Natural killer cell (primary cell): ENCODE measurements around the gene HBQ1. TPM values are rescaled to one million over a fixed set of nuclear protein-coding genes. Genes with fewer than 3 reads are reported as not detected.

Experiments used
- ATAC-seq, 3 donors: fragments of 150-1000 bp in 2 of 3; fragments of 200-7000 bp in 1 of 3; cut with Tn5 transposase; 1 replicate in 1 of 3; 2 replicates in 2 of 3; pipeline ENCODE4 v1.10.0; 2021; ENCODE audit warnings: mild to moderate bottlenecking in 2 of 3, moderate library complexity in 2 of 3
- DNase-seq, 2 donors: peaks; one replicate each; pipeline versions ENCODE4 v3.0.0 to v3.0.0-alpha.2; 2013 to 2021; ENCODE audit warnings: mixed read lengths in 1 of 2
- H3K27ac ChIP-seq: one replicate; pipeline ENCODE4 v1.5.1; 2013; ENCODE audit warnings: mild to moderate bottlenecking, low read length
- H3K27me3 ChIP-seq: one replicate; pipeline ENCODE4 v1.6.1; 2013; ENCODE audit warnings: low read length; ENCODE audit not compliant: control insufficient read depth, insufficient read depth
- H3K36me3 ChIP-seq: one replicate; pipeline ENCODE4 v1.6.1; 2013; ENCODE audit warnings: low read length; ENCODE audit not compliant: control insufficient read depth, insufficient read depth
- H3K4me1 ChIP-seq: one replicate; pipeline ENCODE4 v1.6.1; 2013; ENCODE audit warnings: low read length; ENCODE audit not compliant: control insufficient read depth, insufficient read depth
- H3K4me3 ChIP-seq: one replicate; pipeline ENCODE4 v1.5.1; 2013; ENCODE audit warnings: low read length
- H3K9me3 ChIP-seq: one replicate; pipeline ENCODE4 v1.6.1; 2013; ENCODE audit warnings: low read length; ENCODE audit not compliant: control insufficient read depth, insufficient read depth
- H3K27ac Mint-ChIP-seq, 2 donors: one replicate each; pipeline ENCODE4 v1.8.0; 2022; ENCODE audit warnings: mild to moderate bottlenecking in 2 of 2, mixed read lengths in 2 of 2, moderate library complexity in 1 of 2
- H3K27me3 Mint-ChIP-seq, 2 donors: one replicate each; pipeline ENCODE4 v1.8.0; 2022; ENCODE audit warnings: low read depth in 2 of 2, mixed read lengths in 2 of 2
- H3K36me3 Mint-ChIP-seq: one replicate; pipeline ENCODE4 v1.8.0; 2022; ENCODE audit warnings: mixed read lengths
- H3K4me1 Mint-ChIP-seq, 2 donors: one replicate each; pipeline ENCODE4 v1.8.0; 2022; ENCODE audit warnings: mixed read lengths in 2 of 2
- H3K4me3 Mint-ChIP-seq: one replicate; pipeline ENCODE4 v1.8.0; 2022; ENCODE audit warnings: mild to moderate bottlenecking, moderate library complexity, mixed read lengths
- H3K9me3 Mint-ChIP-seq, 2 donors: one replicate each; pipeline ENCODE4 v1.8.0; 2022; ENCODE audit warnings: mixed read lengths in 2 of 2
- CTCF ChIP-seq: fragments of 200-600 bp; IDR thresholded peaks from one replicate; pipeline ENCODE4 v1.8.0; 2022; ENCODE audit warnings: antibody characterized with exemption
- WGBS: methylation state at CpG from one replicate; pipeline ENCODE4 v1.1.7; 2013; ENCODE audit warnings: missing lambda C conversion rate; ENCODE audit not compliant: insufficient coverage; 5-methylcytosine and 5-hydroxymethylcytosine counted together
- intact Hi-C: fragments of 100-400 bp; cut with micrococcal nuclease; formaldehyde crosslinking; loops from one replicate; pipeline ENCODE4 v1.14.2; 2022
- total RNA-seq, 4 donors: library from RNA; stranded (reverse); fragments of 120-200 nt in 1 of 4; gene quantifications; one replicate each; pipeline versions ENCODE4 v1.2.3 to v1.2.4, GENCODE V29; 2013 to 2022

HBQ1 gene
- total RNA-seq, 3 donors from 2014 or later (not counting 1 experiment from before 2014, with no cell fraction given) = 1.0 to 2.0 TPM; not detected in 1

GRCh38 chr16:177981-178667, 2.1 kb upstream of the HBQ1 start:
- Mint-ChIP-seq H3K27me3 (peaks cover 22 to 31% of the 10 kb centered on the region in 2 donors), H3K9me3 (no peaks in the 10 kb centered on the region), H3K4me3 (peak overlapping the region; percentile 21), H3K27ac (no peak overlapping the region), H3K36me3 (no peaks in the 10 kb centered on the region), H3K4me1 (peaks cover 0 to 10% of the 10 kb centered on the region in 2 donors)
- H3K27me3 ChIP-seq = peaks cover 32% of the 10 kb centered on the region
- ATAC-seq (no peak), DNase-seq (no peak)
- no peak overlapping the region for H3K4me3 ChIP-seq
- no peaks in the 10 kb centered on the region for H3K9me3 ChIP-seq
- H3K27ac ChIP-seq = no peak overlapping the region
- H3K36me3 ChIP-seq = no peaks in the 10 kb centered on the region
- H3K4me1 ChIP-seq = peaks cover 25% of the 10 kb centered on the region
- WGBS = 68% methylated on average over 11 of the region's 11 CpGs
- no peak for TF ChIP-seq CTCF
- intact Hi-C loops = no loop called here

DNA sequence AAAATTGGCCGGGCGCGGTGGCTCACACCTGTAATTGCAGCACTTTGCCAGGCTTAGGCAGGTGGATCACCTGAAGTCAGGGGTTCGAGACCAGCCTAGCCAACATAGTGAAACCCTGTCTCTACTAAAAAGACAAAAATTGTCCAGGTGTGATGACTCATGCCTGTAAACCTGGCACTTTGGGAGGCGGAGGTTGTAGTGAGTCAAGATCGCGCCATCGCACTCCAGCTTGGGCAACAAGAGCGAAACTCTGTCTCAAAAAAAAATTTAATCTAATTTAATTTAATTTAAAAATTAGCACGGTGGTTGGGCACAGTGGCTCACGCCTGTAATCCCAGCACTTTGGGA, 1.6 kb upstream of the HBQ1 start:
- no peaks in the 10 kb centered on the region for H3K36me3 ChIP-seq
- no peaks in the 10 kb centered on the region for H3K9me3 ChIP-seq
- no peak for TF ChIP-seq CTCF
- no peak for ATAC-seq
- DNase-seq = no peak
- H3K4me1 ChIP-seq = peaks cover 25% of the 10 kb centered on the region
- no peak overlapping the region for H3K27ac Mint-ChIP-seq
- no peaks in the 10 kb centered on the region for H3K36me3 Mint-ChIP-seq
- WGBS = 82% methylated on average over 10 of the region's 11 CpGs
- H3K4me1 Mint-ChIP-seq = peaks cover 0 to 6% of the 10 kb centered on the region in 2 donors
- no peak overlapping the region for H3K4me3 ChIP-seq
- peaks cover 22 to 27% of the 10 kb centered on the region in 2 donors for H3K27me3 Mint-ChIP-seq
- peak overlapping the region; percentile 21 for H3K4me3 Mint-ChIP-seq
- peaks cover 32% of the 10 kb centered on the region for H3K27me3 ChIP-seq
- no peaks in the 10 kb centered on the region for H3K9me3 Mint-ChIP-seq
- no peak overlapping the region for H3K27ac ChIP-seq
- intact Hi-C loops = no loop called here

- TF ChIP-seq CTCF = no peak
- H3K27ac ChIP-seq = no peak overlapping the region
- intact Hi-C loops = no loop called here
- 82% methylated on average over 17 of the region's 17 CpGs for WGBS
- H3K4me1 ChIP-seq = peaks cover 25% of the 10 kb centered on the region
- Mint-ChIP-seq H3K4me3 (peak overlapping the region; percentile 25), H3K27ac (no peak overlapping the region), H3K4me1 (peaks cover 0 to 3% of the 10 kb centered on the region in 2 donors), H3K36me3 (no peaks in the 10 kb centered on the region), H3K27me3 (peaks cover 19 to 23% of the 10 kb centered on the region in 2 donors), H3K9me3 (no peaks in the 10 kb centered on the region)
- no peaks in the 10 kb centered on the region for H3K9me3 ChIP-seq
- peaks cover 32% of the 10 kb centered on the region for H3K27me3 ChIP-seq
- no peaks in the 10 kb centered on the region for H3K36me3 ChIP-seq
- ATAC-seq (no peak), DNase-seq (no peak)
- no peak overlapping the region for H3K4me3 ChIP-seq
These were observed 807 bp upstream of the HBQ1 start for GRCh38 chr16:179211-180092.
